A549 (cell line): ENCODE results near the gene FSCN2. TPM values are rescaled to one million over a fixed set of nuclear protein-coding genes. Genes with fewer than 3 reads are reported as not detected.

ENCODE experiments used
- ATAC-seq, 2 experiments: fragments of 200-7000 bp in 1 of 2; fragments of >200 bp in 1 of 2; cut with Nextera tagmentation in 1 of 2; cut with Tn5 transposase in 1 of 2; 3 replicates each; pipeline versions ENCODE4 v1.8.0 to v1.9.1; 2018 to 2020; ENCODE audit warnings: mild to moderate bottlenecking in 1 of 2, moderate library complexity in 1 of 2
- CTCF ChIA-PET: fragments of 300-600 bp; sonication (Branson Sonifier 250); formaldehyde crosslinking; extraction: SDS; loops from one replicate; lab custom pipeline; 2021; ENCODE audit warnings: antibody characterized with exemption, inconsistent platforms; lab: Yijun Ruan, JAX
- POLR2A ChIA-PET: fragments of 350-600 bp; formaldehyde crosslinking; extraction: SDS; loops from one replicate; lab custom pipeline; 2021; ENCODE audit warnings: antibody characterized with exemption, inconsistent platforms; lab: Yijun Ruan, JAX
- DNase-seq, 2 experiments: peaks; one replicate each; pipeline versions ENCODE4 v3.0.0 to v3.0.0-alpha.2; 2011 to 2016; ENCODE audit warnings: low read depth in 1 of 2, low spot score in 1 of 2
- FAIRE-seq: peaks from 2 replicates; lab custom pipeline; 2011; peaks lifted over from hg19 to GRCh38; lab: Jason Lieb, UNC
- H3K27ac ChIP-seq, 2 experiments: fragments of >200 bp; sonication (Bioruptor Twin); formaldehyde crosslinking; 3 replicates each; pipeline ENCODE4 v1.5.1; 2016 to 2017
- H3K4me1 ChIP-seq: fragments of >200 bp; sonication (Bioruptor Twin); formaldehyde crosslinking; 3 replicates; pipeline ENCODE4 v1.6.1; 2016
- H3K4me2 ChIP-seq: fragments of >200 bp; sonication (Bioruptor Twin); formaldehyde crosslinking; 3 replicates; pipeline ENCODE4 v1.6.1; 2016
- H3K4me3 ChIP-seq: fragments of >200 bp; sonication (Bioruptor Twin); formaldehyde crosslinking; 3 replicates; pipeline ENCODE4 v1.5.1; 2016
- H3K9me3 ChIP-seq: fragments of >200 bp; sonication (Bioruptor Twin); formaldehyde crosslinking; 3 replicates; pipeline ENCODE4 v1.6.1; 2016
- ATOH8 ChIP-seq: fragments of 250-450 bp; sonication (Bioruptor Pico); IDR thresholded peaks from 2 replicates; pipeline ENCODE4 v1.5.0; 2020; ENCODE audit warnings: low read depth, mild to moderate bottlenecking, moderate library complexity
- BCL3 ChIP-seq: fragments of >200 bp; sonication (Bioruptor Twin); formaldehyde crosslinking; IDR thresholded peaks from 3 replicates; pipeline ENCODE4 v1.6.1; 2016
- CBX2 ChIP-seq: fragments of 200-600 bp; sonication (generic); IDR thresholded peaks from 2 replicates; pipeline ENCODE4 v1.6.1; 2016; ENCODE audit warnings: low read depth, mild to moderate bottlenecking, borderline replicate concordance
- CEBPB ChIP-seq, 2 experiments: fragments of >200 bp in 1 of 2; sonication (Bioruptor Twin) in 1 of 2; formaldehyde crosslinking in 1 of 2; IDR thresholded peaks; 2 replicates each; pipeline ENCODE4 v1.6.1; 2012 to 2016
- CHD2 ChIP-seq: fragments of 150-350 bp; IDR thresholded peaks from 2 replicates; pipeline ENCODE4 v1.6.1; 2014; ENCODE audit warnings: low read length; ENCODE audit not compliant: partially characterized antibody
- CHD4 ChIP-seq: fragments of 200-600 bp; sonication (generic); IDR thresholded peaks from 2 replicates; pipeline ENCODE4 v1.6.1; 2016; ENCODE audit warnings: antibody characterized with exemption, mild to moderate bottlenecking, borderline replicate concordance
- E2F6 ChIP-seq: IDR thresholded peaks from 2 replicates; pipeline ENCODE4 v1.6.1; 2012; ENCODE audit warnings: low read depth, borderline replicate concordance
- EHF ChIP-seq: fragments of 250-450 bp; sonication (Bioruptor Pico); IDR thresholded peaks from 2 replicates; pipeline ENCODE4 v1.5.0; 2020; ENCODE audit warnings: mild to moderate bottlenecking
- EP300 ChIP-seq, 2 experiments: fragments of >200 bp; sonication (Bioruptor Twin); formaldehyde crosslinking; IDR thresholded peaks; 2 replicates in 1 of 2; 3 replicates in 1 of 2; pipeline ENCODE4 v1.6.1; 2016 to 2017
- GATA3 ChIP-seq: IDR thresholded peaks from 2 replicates; pipeline ENCODE4 v1.6.1; 2012; ENCODE audit warnings: borderline replicate concordance
- HDAC2 ChIP-seq: fragments of 200-600 bp; sonication (generic); IDR thresholded peaks from 2 replicates; pipeline ENCODE4 v1.6.1; 2016
- HEYL ChIP-seq: fragments of 250-450 bp; sonication (Bioruptor Pico); IDR thresholded peaks from 2 replicates; pipeline ENCODE4 v1.8.0; 2021; ENCODE audit warnings: mild to moderate bottlenecking, moderate library complexity
- HMGXB4 ChIP-seq: fragments of 250-450 bp; sonication (Bioruptor Pico); IDR thresholded peaks from 2 replicates; pipeline ENCODE4 v1.5.0; 2021; ENCODE audit warnings: mild to moderate bottlenecking, moderate library complexity, borderline replicate concordance
- HOXB13 ChIP-seq: fragments of 250-450 bp; sonication (Bioruptor Pico); IDR thresholded peaks from 2 replicates; pipeline ENCODE4 v1.5.0; 2020; ENCODE audit warnings: low read depth, mild to moderate bottlenecking, moderate library complexity
- JUN ChIP-seq, 2 experiments: fragments of >200 bp; sonication (Bioruptor Twin); formaldehyde crosslinking; IDR thresholded peaks; 2 replicates in 1 of 2; 3 replicates in 1 of 2; pipeline ENCODE4 v1.6.1; 2016 to 2017
- JUNB ChIP-seq: fragments of >200 bp; sonication (Bioruptor Twin); formaldehyde crosslinking; IDR thresholded peaks from 2 replicates; pipeline ENCODE4 v1.6.1; 2016
- KDM1A ChIP-seq: fragments of 200-600 bp; sonication (generic); IDR thresholded peaks from 2 replicates; pipeline ENCODE4 v1.6.1; 2016; ENCODE audit warnings: low read depth, mild to moderate bottlenecking
- KDM5A ChIP-seq: fragments of 200-600 bp; sonication (generic); IDR thresholded peaks from 2 replicates; pipeline ENCODE4 v1.6.1; 2016; ENCODE audit warnings: antibody characterized with exemption, mild to moderate bottlenecking
- MAFK ChIP-seq: fragments of 450-650 bp; IDR thresholded peaks from 2 replicates; pipeline ENCODE4 v1.6.1; 2014; ENCODE audit not compliant: partially characterized antibody
- MAX ChIP-seq: IDR thresholded peaks from 2 replicates; pipeline ENCODE4 v1.6.1; 2012
- MYC ChIP-seq: IDR thresholded peaks from 2 replicates; pipeline ENCODE4 v1.6.1; 2012; ENCODE audit warnings: mild to moderate bottlenecking, inconsistent platforms, low read length, improper control_type of control experiment, borderline replicate concordance
- NPAS2 ChIP-seq: fragments of 250-450 bp; sonication (Bioruptor Pico); IDR thresholded peaks from 2 replicates; pipeline ENCODE4 v1.8.0; 2022; ENCODE audit warnings: mild to moderate bottlenecking, moderate library complexity, borderline replicate concordance
- NR3C1 ChIP-seq: fragments of >200 bp; sonication (Bioruptor Twin); formaldehyde crosslinking; IDR thresholded peaks from 3 replicates; pipeline ENCODE4 v1.6.1; 2017
- PBX3 ChIP-seq: IDR thresholded peaks from 2 replicates; pipeline ENCODE4 v1.6.1; 2012
- RARB ChIP-seq: fragments of 250-450 bp; sonication (Bioruptor Pico); IDR thresholded peaks from 2 replicates; pipeline ENCODE4 v1.8.0; 2021; ENCODE audit warnings: mild to moderate bottlenecking, moderate library complexity
- RCOR1 ChIP-seq: fragments of 150-350 bp; IDR thresholded peaks from 2 replicates; pipeline ENCODE4 v1.6.1; 2014; ENCODE audit warnings: antibody characterized with exemption, low read length, low read depth
- RFX5 ChIP-seq: fragments of 450-650 bp; IDR thresholded peaks from 2 replicates; pipeline ENCODE4 v1.7.1; 2014; ENCODE audit warnings: antibody characterized with exemption, mild to moderate bottlenecking, moderate library complexity
- RNF2 ChIP-seq: fragments of 200-600 bp; sonication (generic); IDR thresholded peaks from 2 replicates; pipeline ENCODE4 v1.6.1; 2016; ENCODE audit warnings: low read depth, mild to moderate bottlenecking, antibody characterized with exemption, moderate library complexity, borderline replicate concordance
- SMC3 ChIP-seq: fragments of >200 bp; sonication (Bioruptor Twin); formaldehyde crosslinking; IDR thresholded peaks from 3 replicates; pipeline ENCODE4 v1.6.1; 2018; ENCODE audit warnings: inconsistent platforms
- TFCP2L1 ChIP-seq: fragments of 250-450 bp; sonication (Bioruptor Pico); IDR thresholded peaks from 2 replicates; pipeline ENCODE4 v1.5.0; 2021; ENCODE audit warnings: mild to moderate bottlenecking
- USF2 ChIP-seq: fragments of 450-650 bp; IDR thresholded peaks from 2 replicates; pipeline ENCODE4 v1.6.1; 2014; ENCODE audit warnings: antibody characterized with exemption
- ZC3H11A ChIP-seq: fragments of 450-650 bp; IDR thresholded peaks from 2 replicates; pipeline ENCODE4 v1.6.1; 2014; ENCODE audit warnings: antibody characterized with exemption, mild to moderate bottlenecking
- ZSCAN20 ChIP-seq: fragments of 250-450 bp; sonication (Bioruptor Pico); IDR thresholded peaks from 2 replicates; pipeline ENCODE4 v1.8.0; 2022; ENCODE audit warnings: mild to moderate bottlenecking, moderate library complexity
- WGBS: methylation state at CpG from one replicate; pipeline ENCODE4 v1.1.6; 2017; ENCODE audit errors: missing lambda C conversion rate; 5-methylcytosine and 5-hydroxymethylcytosine counted together
- polyA plus RNA-seq, 4 experiments: library from polyadenylated mRNA; depleted of rRNA in 3 of 4; stranded (reverse); fragments of >200 nt; fragmentation: RNase III in 1 of 4; extraction: RNeasy Plus Mini Kit Qiagen cat#74134 plus additional on column Dnase treatment in 1 of 4; gene quantifications; 2 replicates in 3 of 4; 3 replicates in 1 of 4; pipeline ENCODE4 v1.2.3, GENCODE V29; 2011 to 2017

Gene FSCN2
- polyA plus RNA-seq, 2 of the 4 experiments (the other 2 are of a cell fraction): 0.84 to 1.3 TPM

- peak in 1 of 2 experiments; percentile 73 for DNase-seq
- no peak; a peak in 1 of 6 replicates for ATAC-seq
- Histone ChIP-seq H3K4me2 (peak overlapping the region; percentile 14), H3K4me1 (peaks cover 51% of the 10 kb centered on the region), H3K9me3 (no peaks in the 10 kb centered on the region), H3K4me3 (no peak overlapping the region), H3K27ac (no peak overlapping the region)
- WGBS: 62% methylated on average over 6 of the region's 6 CpGs
- ChIA-PET POLR2A (no interaction called here), CTCF (interaction anchor here (2.0 to 45.0 kb wide), 3 partner anchors 0 to 65 kb away, joined by 6 to 1604 read pairs (median 1604); partner anchors contain the start of gene FAAP100)
- no peak for FAIRE-seq
- no peak for TF ChIP-seq MYC
- TF ChIP-seq EP300 (IDR thresholded peaks at IDR 0.05): no peak
- TF ChIP-seq HOXB13 (CRISPR knock-in tag): no peak
- peak in 1 of 2 experiments; percentile 62; a peak in 1 of 5 replicates for TF ChIP-seq JUN (IDR thresholded peaks at IDR 0.05)
- TF ChIP-seq ZC3H11A: no peak
- TF ChIP-seq GATA3: peak; percentile 89
- no peak for TF ChIP-seq NPAS2 (CRISPR knock-in tag)
- no peak for TF ChIP-seq EHF (CRISPR knock-in tag)
- TF ChIP-seq TFCP2L1: no peak
- TF ChIP-seq ZSCAN20 (CRISPR knock-in tag): no peak
- TF ChIP-seq CEBPB (IDR thresholded peaks at IDR 0.05): peak in 1 of 2 experiments; percentile 39; a peak in 1 of 4 replicates
- no peak for TF ChIP-seq MAFK
- TF ChIP-seq USF2: no peak
- TF ChIP-seq RARB (CRISPR knock-in tag): no peak
- no peak for TF ChIP-seq E2F6
- TF ChIP-seq HEYL (CRISPR knock-in tag): no peak
- no peak for TF ChIP-seq KDM5A
- no peak for TF ChIP-seq ATOH8
- TF ChIP-seq CHD4: no peak
- no peak for TF ChIP-seq CHD2
- no peak for TF ChIP-seq RFX5
- TF ChIP-seq RCOR1: no peak
- TF ChIP-seq MAX: peak; percentile 62; the same call in 1 of the 2 replicates
- no peak for TF ChIP-seq HDAC2
- TF ChIP-seq JUNB: 0 out of 2 replicates have a peak, but pooled peaks have one; percentile 26
- no peak for TF ChIP-seq HMGXB4 (CRISPR knock-in tag)
- no peak for TF ChIP-seq NR3C1
- TF ChIP-seq BCL3: 0 out of 3 replicates have a peak, but pooled peaks have one; percentile 18
- TF ChIP-seq KDM1A: no peak
- no peak for TF ChIP-seq SMC3
- no peak for TF ChIP-seq CBX2
- no peak for TF ChIP-seq RNF2
- TF ChIP-seq PBX3: 0 out of 2 replicates have a peak, but pooled peaks have one; percentile 18
These were observed 55.6 kb downstream of the FSCN2 start for GRCh38 chr17:81583589-81584342.
